Upper lobe of left lung (tissue), 4 donors: ENCODE measurements around the gene ZNF33B.

Experiments used
- EP300 ChIP-seq, 4 donors: sonication (generic); formaldehyde crosslinking; IDR thresholded peaks; one replicate each; pipeline ENCODE4 v1.5.1; 2017; ENCODE audit warnings: antibody characterized with exemption in 4 of 4, control low read depth in 2 of 4
- POLR2A ChIP-seq, 4 donors: fragments of 450-650 bp; IDR thresholded peaks; one replicate each; pipeline ENCODE4 v1.5.1; 2016 to 2017; ENCODE audit warnings: antibody characterized with exemption in 4 of 4, mild to moderate bottlenecking in 2 of 4
- POLR2AphosphoS5 ChIP-seq, 2 donors: sonication (generic); formaldehyde crosslinking; IDR thresholded peaks; one replicate each; pipeline ENCODE4 v1.5.1; 2017; ENCODE audit warnings: antibody characterized with exemption in 2 of 2
- TF ChIP-seq, protein P1 (sequence below), 6 experiments: fragments of 450-650 bp in 4 of 6; fragments of 200-600 bp in 2 of 6; sonication (generic) in 2 of 6; IDR thresholded peaks; one replicate each; pipeline ENCODE4 v1.5.1; 2016 to 2019; ENCODE audit warnings: antibody characterized with exemption in 6 of 6

DNA sequence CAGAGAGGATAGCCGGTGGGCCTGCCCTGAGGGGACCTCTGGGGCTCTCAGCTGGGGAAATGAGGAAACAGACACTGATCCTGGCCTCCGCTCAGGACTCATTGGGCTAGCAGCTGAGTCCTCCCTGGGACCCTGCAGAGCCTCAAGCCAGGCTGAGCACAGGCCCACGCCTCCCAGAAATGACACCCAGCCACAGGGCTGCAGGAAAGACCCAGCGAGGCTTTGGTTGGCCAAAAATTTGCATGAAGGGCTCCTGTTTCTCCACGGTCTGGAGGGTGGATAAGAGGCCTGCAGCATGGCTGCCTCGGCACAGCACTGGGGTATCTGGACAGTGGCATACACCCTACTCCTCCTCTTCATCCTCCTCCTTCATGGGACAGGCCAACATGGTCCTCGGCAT, 60.4 kb downstream of the ZNF33B start:
- TF ChIP-seq POLR2A (IDR thresholded peaks at IDR 0.05), result no peak
- TF ChIP-seq, protein P1, sequence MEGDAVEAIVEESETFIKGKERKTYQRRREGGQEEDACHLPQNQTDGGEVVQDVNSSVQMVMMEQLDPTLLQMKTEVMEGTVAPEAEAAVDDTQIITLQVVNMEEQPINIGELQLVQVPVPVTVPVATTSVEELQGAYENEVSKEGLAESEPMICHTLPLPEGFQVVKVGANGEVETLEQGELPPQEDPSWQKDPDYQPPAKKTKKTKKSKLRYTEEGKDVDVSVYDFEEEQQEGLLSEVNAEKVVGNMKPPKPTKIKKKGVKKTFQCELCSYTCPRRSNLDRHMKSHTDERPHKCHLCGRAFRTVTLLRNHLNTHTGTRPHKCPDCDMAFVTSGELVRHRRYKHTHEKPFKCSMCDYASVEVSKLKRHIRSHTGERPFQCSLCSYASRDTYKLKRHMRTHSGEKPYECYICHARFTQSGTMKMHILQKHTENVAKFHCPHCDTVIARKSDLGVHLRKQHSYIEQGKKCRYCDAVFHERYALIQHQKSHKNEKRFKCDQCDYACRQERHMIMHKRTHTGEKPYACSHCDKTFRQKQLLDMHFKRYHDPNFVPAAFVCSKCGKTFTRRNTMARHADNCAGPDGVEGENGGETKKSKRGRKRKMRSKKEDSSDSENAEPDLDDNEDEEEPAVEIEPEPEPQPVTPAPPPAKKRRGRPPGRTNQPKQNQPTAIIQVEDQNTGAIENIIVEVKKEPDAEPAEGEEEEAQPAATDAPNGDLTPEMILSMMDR (IDR thresholded peaks at IDR 0.05), result no peak
- TF ChIP-seq POLR2AphosphoS5 (IDR thresholded peaks at IDR 0.05), result no peak
- TF ChIP-seq EP300 (IDR thresholded peaks at IDR 0.05), result no peak
